GM12873 (cell line): ENCODE measurements around the gene GHR.

Source experiments
- TF ChIP-seq, protein P1 (sequence below): IDR thresholded peaks from 2 replicates; pipeline ENCODE4 v1.5.1; 2012; ENCODE audit warnings: low read depth, mild to moderate bottlenecking, moderate library complexity, low read length, control low read depth; ENCODE audit not compliant: insufficient read depth; ENCODE audit errors: missing control alignments

The GHR gene

GRCh38 chr5:42760426-42760825 is 337.2 kb downstream of the GHR start:
- TF ChIP-seq, protein P1, sequence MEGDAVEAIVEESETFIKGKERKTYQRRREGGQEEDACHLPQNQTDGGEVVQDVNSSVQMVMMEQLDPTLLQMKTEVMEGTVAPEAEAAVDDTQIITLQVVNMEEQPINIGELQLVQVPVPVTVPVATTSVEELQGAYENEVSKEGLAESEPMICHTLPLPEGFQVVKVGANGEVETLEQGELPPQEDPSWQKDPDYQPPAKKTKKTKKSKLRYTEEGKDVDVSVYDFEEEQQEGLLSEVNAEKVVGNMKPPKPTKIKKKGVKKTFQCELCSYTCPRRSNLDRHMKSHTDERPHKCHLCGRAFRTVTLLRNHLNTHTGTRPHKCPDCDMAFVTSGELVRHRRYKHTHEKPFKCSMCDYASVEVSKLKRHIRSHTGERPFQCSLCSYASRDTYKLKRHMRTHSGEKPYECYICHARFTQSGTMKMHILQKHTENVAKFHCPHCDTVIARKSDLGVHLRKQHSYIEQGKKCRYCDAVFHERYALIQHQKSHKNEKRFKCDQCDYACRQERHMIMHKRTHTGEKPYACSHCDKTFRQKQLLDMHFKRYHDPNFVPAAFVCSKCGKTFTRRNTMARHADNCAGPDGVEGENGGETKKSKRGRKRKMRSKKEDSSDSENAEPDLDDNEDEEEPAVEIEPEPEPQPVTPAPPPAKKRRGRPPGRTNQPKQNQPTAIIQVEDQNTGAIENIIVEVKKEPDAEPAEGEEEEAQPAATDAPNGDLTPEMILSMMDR: no peak

DNA sequence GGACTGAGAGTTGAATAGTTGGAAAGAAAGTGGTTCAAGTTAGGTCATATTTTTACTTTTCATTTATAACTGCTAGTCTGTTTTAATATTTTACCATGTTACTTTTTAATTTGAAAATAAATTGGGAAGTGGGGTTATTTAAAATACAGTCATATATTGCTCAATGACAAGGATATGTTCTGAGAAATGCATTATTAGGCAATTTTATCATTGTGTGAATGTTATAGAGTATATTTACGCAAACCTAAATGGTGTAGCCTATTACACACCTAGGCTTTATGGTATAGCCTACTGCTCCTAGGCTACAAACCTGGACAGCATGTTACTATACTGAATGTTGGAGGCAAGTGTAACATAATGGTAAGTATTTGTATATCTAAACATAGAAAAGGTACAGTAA is 338.6 kb downstream of the GHR start:
- TF ChIP-seq, protein P1: no peak

DNA sequence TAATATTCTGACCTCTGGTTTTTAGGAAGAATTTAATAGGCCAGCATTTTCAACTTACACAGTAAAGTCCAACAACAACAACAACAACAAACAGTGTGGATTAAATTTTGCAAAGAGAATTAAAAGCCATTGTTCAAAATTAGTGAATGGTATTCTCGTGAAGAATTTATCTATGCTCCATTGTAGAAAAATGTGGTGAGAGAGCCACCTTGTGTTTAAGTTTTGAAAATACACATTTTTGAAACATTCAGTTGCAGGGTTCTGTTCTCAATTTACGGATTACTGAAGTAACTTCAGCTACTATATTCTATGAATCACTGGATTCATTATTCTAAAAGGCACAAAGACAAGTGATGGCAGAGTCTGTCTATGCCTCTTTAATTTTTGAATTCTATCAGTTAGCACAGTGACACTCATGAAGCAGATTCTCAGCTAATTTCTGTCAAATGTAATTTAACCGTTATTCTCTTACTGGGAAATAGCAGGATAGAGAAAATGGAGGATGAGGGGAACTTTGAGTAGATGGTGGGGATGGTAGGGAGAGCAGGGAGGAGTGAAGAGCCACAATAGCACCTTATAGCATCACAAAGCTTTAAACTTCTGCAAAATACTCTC is 344.4 kb downstream of the GHR start:
- TF ChIP-seq, protein P1: peak; percentile 39

DNA sequence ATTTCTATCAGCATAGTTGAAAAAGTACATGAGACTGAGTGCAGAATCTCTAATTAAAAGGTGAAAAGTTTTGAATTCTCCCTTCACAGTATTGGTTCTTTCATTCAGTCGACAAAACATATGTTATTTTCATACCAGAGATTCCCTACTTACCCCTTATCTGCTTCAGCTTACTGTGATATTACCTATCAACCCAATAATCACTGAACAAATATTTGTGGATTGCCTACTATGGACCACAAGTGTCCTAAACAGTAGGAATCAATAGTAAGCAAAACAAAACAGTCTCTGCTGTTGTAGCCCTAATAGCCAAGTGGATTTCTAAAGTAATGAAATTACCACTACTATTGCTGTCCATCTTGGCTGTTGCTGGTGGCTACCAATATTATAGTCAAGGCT is 344.9 kb downstream of the GHR start:
- TF ChIP-seq, protein P1: no peak

GRCh38 chr5:42770003-42770402 is 346.8 kb downstream of the GHR start:
- TF ChIP-seq, protein P1: no peak
